Adrenal gland (tissue), 12 donors: ENCODE results near the gene EGLN3. TPM values are rescaled to one million over a fixed set of nuclear protein-coding genes. Genes with fewer than 3 reads are reported as not detected.

Source experiments
- DNase-seq, 7 donors: peaks; one replicate each; pipeline ENCODE4 v3.0.0-alpha.2; 2019 to 2020
- H3K27ac ChIP-seq, 5 donors: fragments of 200-600 bp; sonication (generic) in 4 of 5; 1 replicate in 3 of 5; 2 replicates in 2 of 5; pipeline versions ENCODE4 v1.5.1 to v1.8.0; 2016 to 2020; ENCODE audit warnings: mild to moderate bottlenecking in 1 of 5
- H3K27me3 ChIP-seq: fragments of 200-600 bp; 2 replicates; pipeline ENCODE4 v1.8.0; 2021
- H3K36me3 ChIP-seq, 2 donors: fragments of 200-600 bp; replicated peaks in 1 of 2; 1 replicate in 1 of 2; 2 replicates in 1 of 2; pipeline versions ENCODE4 v1.5.1 to v1.8.0; 2018 to 2022
- H3K4me1 ChIP-seq, 2 donors: fragments of 200-600 bp; replicated peaks in 1 of 2; 1 replicate in 1 of 2; 2 replicates in 1 of 2; pipeline versions ENCODE4 v1.5.1 to v1.8.0; 2018 to 2021
- H3K4me3 ChIP-seq, 4 donors: fragments of 200-600 bp; sonication (generic) in 3 of 4; one replicate each; pipeline ENCODE4 v1.5.1; 2016 to 2018
- H3K9me3 ChIP-seq, 3 donors: fragments of 200-600 bp; sonication (generic) in 1 of 3; replicated peaks in 1 of 3; 1 replicate in 2 of 3; 2 replicates in 1 of 3; pipeline versions ENCODE4 v1.5.1 to v1.8.0; 2016 to 2021
- CTCF ChIP-seq, 6 experiments: fragments of 450-650 bp in 4 of 6; fragments of 200-600 bp in 2 of 6; sonication (generic) in 1 of 6; IDR thresholded peaks; 1 replicate in 5 of 6; 2 replicates in 1 of 6; pipeline versions ENCODE4 v1.5.1 to v1.8.0; 2016 to 2021; ENCODE audit warnings: antibody characterized with exemption in 6 of 6, mild to moderate bottlenecking in 2 of 6, moderate library complexity in 1 of 6
- POLR2A ChIP-seq, 2 donors: fragments of 450-650 bp; IDR thresholded peaks; one replicate each; pipeline ENCODE4 v1.6.1; 2017; ENCODE audit warnings: antibody characterized with exemption in 2 of 2, mild to moderate bottlenecking in 2 of 2, moderate library complexity in 1 of 2
- WGBS, 4 donors: extraction: QIAGEN DNeasy Blood & Tissue Kit in 2 of 4; methylation state at CpG; one replicate each; pipeline versions ENCODE4 v1.1.5 to v1.1.7; 2013 to 2017; 5-methylcytosine and 5-hydroxymethylcytosine counted together
- intact Hi-C, 2 donors: fragments of 100-400 bp; cut with DNase I; formaldehyde crosslinking; loops; one replicate each; pipeline versions ENCODE4 v1.14.1 to v1.15.0; 2022 to 2023
- polyA plus RNA-seq, 3 donors: library from polyadenylated mRNA; stranded (reverse); fragments of 200-250 nt in 2 of 3; fragments of 350-450 nt in 1 of 3; fragmentation: Illumina TruSeq in 1 of 3; extraction: RNeasy Lipid Tissue Mini Kit (QIAGEN cat#74804) in 1 of 3; gene quantifications; one replicate each; pipeline ENCODE4 v1.2.3, GENCODE V29; 2013 to 2014
- total RNA-seq, 9 donors: library from RNA; depleted of rRNA in 4 of 9; stranded (reverse); fragments of >200 nt in 4 of 9; fragments of 120-200 nt in 1 of 9; fragmentation: NEBNext Ultra II Directional in 1 of 9; extraction: Animal tissue kit (Norgen Biotek cat#: 25700) in 1 of 9; gene quantifications; one replicate each; pipeline versions ENCODE4 v1.1.0 to v1.2.4, GENCODE V29; 2013 to 2023
- donor health status: healthy with polysubstance abuse.
- donor health status: Bipolar disorder and iron deficiency.
- donor health status: DM: yes; HTN: yes; CAD: no.
- donor health status: DM: no; HTN: no; CAD: no.
- donor health status: DM: no; HTN: no; CAD: no.
- donor health status: DM: yes; HTN: yes; CAD: no.

EGLN3 gene
- total and polyA plus RNA-seq, 12 donors = 0.18 to 7.4 (median 0.78) TPM

- no peak for DNase-seq
- WGBS, 4 donors = 54 to 65% (median 59%) methylated on average over 1 of the region's 1 CpG
- intact Hi-C loops = no loop called here
- Histone ChIP-seq H3K27ac (no peak overlapping the region), H3K36me3 (no peaks in the 10 kb centered on the region), H3K27me3 (no peaks in the 10 kb centered on the region), H3K4me1 (no peaks in the 10 kb centered on the region), H3K4me3 (no peak overlapping the region), H3K9me3 (no peaks in the 10 kb centered on the region)
- TF ChIP-seq CTCF (IDR thresholded peaks at IDR 0.05) (no peak), POLR2A (IDR thresholded peaks at IDR 0.05) (no peak)
Measured at GRCh38 chr14:33891700-33892099, 59.2 kb downstream of the EGLN3 start.

- Histone ChIP-seq H3K36me3 (no peaks in the 10 kb centered on the region), H3K4me1 (no peaks in the 10 kb centered on the region), H3K4me3 (no peak overlapping the region), H3K27me3 (no peaks in the 10 kb centered on the region), H3K9me3 (no peaks in the 10 kb centered on the region), H3K27ac (no peak overlapping the region)
- WGBS, 4 donors = 70 to 94% (median 72%) methylated on average over 2 of the region's 2 CpGs
- intact Hi-C loops = no loop called here
- no peak for DNase-seq
- TF ChIP-seq CTCF (IDR thresholded peaks at IDR 0.05) (no peak), POLR2A (IDR thresholded peaks at IDR 0.05) (no peak)
Measured at GRCh38 chr14:33884916-33885315, 66.0 kb downstream of the EGLN3 start.

GRCh38 chr14:33880330-33880729, 70.5 kb downstream of the EGLN3 start:
- no peak overlapping the region for H3K27ac ChIP-seq
- no peak for DNase-seq
- no peaks in the 10 kb centered on the region for H3K27me3 ChIP-seq
- H3K4me1 ChIP-seq = no peaks in the 10 kb centered on the region
- H3K4me3 ChIP-seq = no peak overlapping the region
- intact Hi-C loops = no loop called here
- H3K36me3 ChIP-seq = no peaks in the 10 kb centered on the region
- H3K9me3 ChIP-seq = peaks cover 0 to 10% (median 0%) of the 10 kb centered on the region in 3 donors
- TF ChIP-seq CTCF (IDR thresholded peaks at IDR 0.05) = no peak
- TF ChIP-seq POLR2A (IDR thresholded peaks at IDR 0.05) = no peak
- WGBS, 4 donors = 56 to 63% (median 57%) methylated on average over 1 of the region's 1 CpG

- intact Hi-C loops = no loop called here
- H3K9me3 ChIP-seq = peaks cover 0 to 10% (median 0%) of the 10 kb centered on the region in 3 donors
- H3K4me1 ChIP-seq = no peaks in the 10 kb centered on the region
- no peak overlapping the region for H3K4me3 ChIP-seq
- no peak for DNase-seq
- no peak overlapping the region for H3K27ac ChIP-seq
- no peaks in the 10 kb centered on the region for H3K27me3 ChIP-seq
- H3K36me3 ChIP-seq = no peaks in the 10 kb centered on the region
- WGBS, 4 donors = 78 to 92% (median 85%) methylated on average over 3 of the region's 3 CpGs
- TF ChIP-seq CTCF (IDR thresholded peaks at IDR 0.05) (no peak), POLR2A (IDR thresholded peaks at IDR 0.05) (no peak)
Measured at GRCh38 chr14:33879684-33880286, 71.1 kb downstream of the EGLN3 start.
